ENCODE results near the gene SHANK3.
"Not testable (repeated sequence)": the region's sequence is repeated elsewhere in the genome, so short reads cannot be mapped to it uniquely, and the experiment has no call there.

Gene SHANK3

DNA sequence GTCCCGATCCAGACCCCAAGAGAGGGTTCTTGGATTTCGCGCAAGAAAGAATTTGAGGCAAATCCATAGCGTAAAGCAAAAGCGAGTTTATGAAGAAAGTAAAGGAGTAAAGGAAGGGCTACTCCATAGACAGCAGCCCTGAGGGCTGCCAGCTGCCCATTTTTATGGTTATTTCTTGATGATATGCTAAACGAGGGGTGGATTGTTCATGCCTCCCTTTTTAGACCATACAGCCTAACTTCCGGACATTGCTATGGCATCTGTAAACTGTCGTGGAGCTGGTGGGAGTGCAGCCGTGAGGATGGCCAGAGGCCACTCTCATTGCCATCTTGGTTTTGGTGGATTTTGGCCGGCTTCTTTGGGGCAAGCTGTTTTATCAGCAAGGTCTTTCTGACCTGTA, 19.4 kb upstream of the SHANK3 start (continued):
- no peak for TF ChIP-seq ZNF513 (tag by site-specific recombination; IDR thresholded peaks at IDR 0.05)

- H3K4me3 ChIP-seq (ENCODE audit: low read depth, low read length); H3K27ac ChIP-seq (ENCODE audit: extremely low read depth, low read depth, low read length); H3K9me3 ChIP-seq (ENCODE audit: control insufficient read depth, insufficient read depth, low read depth, low read length); POLR2A ChIA-PET; CTCF ChIA-PET; H3K4me1 ChIP-seq (ENCODE audit: control insufficient read depth, insufficient read depth, low read length); H3K36me3 ChIP-seq (ENCODE audit: control insufficient read depth in 2 of 2, insufficient read depth in 1 of 2, low read length in 2 of 2): not testable (repeated sequence)
- TF ChIP-seq ZNF121 (tag by site-specific recombination; IDR thresholded peaks at IDR 0.05): peak; percentile 51; the same call in 1 of the 2 replicates
These were observed 18.0 kb upstream of the SHANK3 start for GRCh38 chr22:50654664-50655063.

DNA sequence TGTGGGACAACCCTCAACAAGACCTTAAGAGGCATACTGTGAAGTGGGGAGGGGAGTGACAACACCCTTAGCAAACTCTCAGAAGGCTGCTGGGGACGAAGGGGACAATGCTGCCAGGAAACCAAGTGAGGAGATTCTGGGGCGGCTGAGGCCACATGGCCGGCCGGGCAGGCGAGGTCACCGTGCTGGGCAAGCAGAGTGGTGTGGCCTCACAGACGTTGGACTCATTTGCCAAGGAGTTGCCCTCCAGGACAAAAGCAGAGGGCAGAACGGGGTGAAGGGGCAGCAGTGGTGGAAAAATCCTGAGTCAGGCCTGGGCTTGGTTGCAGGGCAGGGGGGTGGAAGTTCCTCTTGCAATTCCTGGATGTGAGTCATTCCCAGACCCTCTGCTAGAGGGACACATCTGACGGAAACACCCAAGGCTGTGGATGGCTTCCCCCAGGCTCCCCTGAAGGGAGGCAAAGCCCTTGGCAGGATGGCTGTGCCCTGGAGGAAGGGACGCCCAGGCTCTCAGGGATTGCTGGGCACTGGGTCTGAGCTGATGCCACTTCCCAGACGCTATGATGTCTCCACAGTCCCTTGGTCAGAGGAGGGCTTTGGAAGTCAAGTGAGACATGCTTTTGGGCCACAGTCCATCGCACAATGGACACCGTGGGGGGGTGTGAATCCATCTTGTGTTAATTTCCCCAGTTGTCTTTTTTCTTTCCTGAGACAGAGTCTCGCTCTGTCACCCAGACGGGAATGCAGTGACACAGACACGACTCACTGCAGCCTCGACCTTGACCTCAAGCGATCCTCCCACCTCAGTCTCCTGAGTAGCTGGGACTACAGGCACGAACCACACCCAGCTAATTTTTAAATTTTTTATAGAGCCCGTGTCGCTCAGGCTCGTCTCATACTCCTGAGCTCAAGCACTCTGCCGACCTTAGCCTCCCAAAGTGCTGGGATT, 16.2 kb upstream of the SHANK3 start:
- POLR2A ChIA-PET: interaction anchor here (0.6 to 1.1 kb wide), 2 partner anchors 13 to 19 kb away, joined by 3 to 8 read pairs; no protein-coding TSS in a partner anchor
- H3K4me3 ChIP-seq (ENCODE audit: low read depth, low read length): no peak overlapping the region
- TF ChIP-seq, protein P1, sequence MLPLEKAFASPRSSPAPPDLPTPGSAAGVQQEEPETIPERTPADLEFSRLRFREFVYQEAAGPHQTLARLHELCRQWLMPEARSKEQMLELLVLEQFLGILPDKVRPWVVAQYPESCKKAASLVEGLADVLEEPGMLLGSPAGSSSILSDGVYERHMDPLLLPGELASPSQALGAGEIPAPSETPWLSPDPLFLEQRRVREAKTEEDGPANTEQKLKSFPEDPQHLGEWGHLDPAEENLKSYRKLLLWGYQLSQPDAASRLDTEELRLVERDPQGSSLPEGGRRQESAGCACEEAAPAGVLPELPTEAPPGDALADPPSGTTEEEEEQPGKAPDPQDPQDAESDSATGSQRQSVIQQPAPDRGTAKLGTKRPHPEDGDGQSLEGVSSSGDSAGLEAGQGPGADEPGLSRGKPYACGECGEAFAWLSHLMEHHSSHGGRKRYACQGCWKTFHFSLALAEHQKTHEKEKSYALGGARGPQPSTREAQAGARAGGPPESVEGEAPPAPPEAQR (tag by site-specific recombination; IDR thresholded peaks at IDR 0.05): no peak
- no peak for TF ChIP-seq ZBTB1 (tag by site-specific recombination; IDR thresholded peaks at IDR 0.05)
- TF ChIP-seq KLF9 (tag by site-specific recombination; IDR thresholded peaks at IDR 0.05; ENCODE audit: low read depth): no peak
- TF ChIP-seq, protein P2, sequence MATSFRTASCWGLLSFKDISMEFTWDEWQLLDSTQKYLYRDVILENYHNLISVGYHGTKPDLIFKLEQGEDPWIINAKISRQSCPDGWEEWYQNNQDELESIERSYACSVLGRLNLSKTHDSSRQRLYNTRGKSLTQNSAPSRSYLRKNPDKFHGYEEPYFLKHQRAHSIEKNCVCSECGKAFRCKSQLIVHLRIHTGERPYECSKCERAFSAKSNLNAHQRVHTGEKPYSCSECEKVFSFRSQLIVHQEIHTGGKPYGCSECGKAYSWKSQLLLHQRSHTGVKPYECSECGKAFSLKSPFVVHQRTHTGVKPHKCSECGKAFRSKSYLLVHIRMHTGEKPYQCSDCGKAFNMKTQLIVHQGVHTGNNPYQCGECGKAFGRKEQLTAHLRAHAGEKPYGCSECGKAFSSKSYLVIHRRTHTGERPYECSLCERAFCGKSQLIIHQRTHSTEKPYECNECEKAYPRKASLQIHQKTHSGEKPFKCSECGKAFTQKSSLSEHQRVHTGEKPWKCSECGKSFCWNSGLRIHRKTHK (tag by site-specific recombination; IDR thresholded peaks at IDR 0.05): no peak
- no peak for TF ChIP-seq KLF1 (tag by site-specific recombination; IDR thresholded peaks at IDR 0.05)
- no peak for TF ChIP-seq ZNF112 (tag by site-specific recombination; IDR thresholded peaks at IDR 0.05)
- no peak for TF ChIP-seq ZNF184 (tag by site-specific recombination; IDR thresholded peaks at IDR 0.05)
- no peak for TF ChIP-seq ZNF350 (tag by site-specific recombination; IDR thresholded peaks at IDR 0.05)
- no peak for TF ChIP-seq ZNF571 (tag by site-specific recombination; IDR thresholded peaks at IDR 0.05)
- no peak for TF ChIP-seq ZNF324 (tag by site-specific recombination; IDR thresholded peaks at IDR 0.05)
- TF ChIP-seq OSR2 (tag by site-specific recombination; IDR thresholded peaks at IDR 0.05): no peak
- TF ChIP-seq ZIC2 (tag by site-specific recombination; IDR thresholded peaks at IDR 0.05): no peak
- no peak for TF ChIP-seq ZNF18 (tag by site-specific recombination; IDR thresholded peaks at IDR 0.05)
- TF ChIP-seq, protein P3, sequence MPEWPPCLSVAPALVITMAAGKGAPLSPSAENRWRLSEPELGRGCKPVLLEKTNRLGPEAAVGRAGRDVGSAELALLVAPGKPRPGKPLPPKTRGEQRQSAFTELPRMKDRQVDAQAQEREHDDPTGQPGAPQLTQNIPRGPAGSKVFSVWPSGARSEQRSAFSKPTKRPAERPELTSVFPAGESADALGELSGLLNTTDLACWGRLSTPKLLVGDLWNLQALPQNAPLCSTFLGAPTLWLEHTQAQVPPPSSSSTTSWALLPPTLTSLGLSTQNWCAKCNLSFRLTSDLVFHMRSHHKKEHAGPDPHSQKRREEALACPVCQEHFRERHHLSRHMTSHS (tag by site-specific recombination; IDR thresholded peaks at IDR 0.05): no peak
- no peak for TF ChIP-seq ZNF114 (tag by site-specific recombination; IDR thresholded peaks at IDR 0.05)
- no peak for TF ChIP-seq ZFP69B (tag by site-specific recombination; IDR thresholded peaks at IDR 0.05)
- no peak for TF ChIP-seq ZNF521 (tag by site-specific recombination; IDR thresholded peaks at IDR 0.05)
- TF ChIP-seq ZNF19 (tag by site-specific recombination; IDR thresholded peaks at IDR 0.05; ENCODE audit: low read depth): no peak
- no peak for TF ChIP-seq ZNF664 (tag by site-specific recombination; IDR thresholded peaks at IDR 0.05)
- TF ChIP-seq REST (tag by site-specific recombination; IDR thresholded peaks at IDR 0.05): no peak
- H3K27ac ChIP-seq (ENCODE audit: extremely low read depth, low read depth, low read length): no peak overlapping the region
- CTCF ChIA-PET: no interaction called here
- no peaks in the 10 kb centered on the region for H3K4me1 ChIP-seq (ENCODE audit: control insufficient read depth, insufficient read depth, low read length)
- H3K36me3 ChIP-seq (ENCODE audit: control insufficient read depth in 2 of 2, insufficient read depth in 1 of 2, low read length in 2 of 2): no peaks in the 10 kb centered on the region
- no peaks in the 10 kb centered on the region for H3K9me3 ChIP-seq (ENCODE audit: control insufficient read depth, insufficient read depth, low read depth, low read length)
